Measurements from ENCODE around the gene MGAT4A. TPM values are rescaled to one million over a fixed set of nuclear protein-coding genes. Genes with fewer than 3 reads are reported as not detected.

The MGAT4A gene
- total and polyA plus RNA-seq, 2 of the 13 experiments (the other 11 are each of a cell fraction or from before 2014, with no cell fraction given): 47.2 to 90.9 TPM

DNA sequence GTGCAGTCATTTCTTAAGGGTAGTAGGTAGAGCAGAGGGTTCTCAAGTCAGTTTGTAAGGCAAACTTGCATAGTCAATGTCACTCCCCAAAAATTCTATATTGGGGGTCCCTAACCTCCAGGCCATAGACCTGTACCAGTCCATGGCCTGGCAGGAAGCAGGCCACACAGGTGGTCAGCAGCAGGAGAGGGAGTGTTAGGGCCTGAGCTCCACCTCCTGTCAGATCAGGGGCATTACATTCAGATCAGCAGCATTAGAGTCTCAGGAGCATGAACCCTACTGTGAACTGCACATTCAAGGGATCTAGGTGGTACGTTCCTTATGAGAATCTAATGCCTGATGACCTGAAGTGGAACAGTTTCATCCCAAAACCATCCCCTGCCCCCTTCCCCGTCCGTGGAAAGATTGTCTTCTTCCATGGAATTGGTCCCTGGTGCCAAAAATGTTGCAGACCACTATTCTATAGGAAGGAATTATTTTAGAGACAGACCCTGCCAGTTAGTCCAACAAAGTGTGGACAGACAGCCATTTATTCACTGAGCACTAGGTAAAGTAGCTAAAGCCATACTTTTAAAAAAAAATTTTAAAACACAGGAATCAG is 129.3 kb downstream of the MGAT4A start (continued):
- TF ChIP-seq, protein P1, sequence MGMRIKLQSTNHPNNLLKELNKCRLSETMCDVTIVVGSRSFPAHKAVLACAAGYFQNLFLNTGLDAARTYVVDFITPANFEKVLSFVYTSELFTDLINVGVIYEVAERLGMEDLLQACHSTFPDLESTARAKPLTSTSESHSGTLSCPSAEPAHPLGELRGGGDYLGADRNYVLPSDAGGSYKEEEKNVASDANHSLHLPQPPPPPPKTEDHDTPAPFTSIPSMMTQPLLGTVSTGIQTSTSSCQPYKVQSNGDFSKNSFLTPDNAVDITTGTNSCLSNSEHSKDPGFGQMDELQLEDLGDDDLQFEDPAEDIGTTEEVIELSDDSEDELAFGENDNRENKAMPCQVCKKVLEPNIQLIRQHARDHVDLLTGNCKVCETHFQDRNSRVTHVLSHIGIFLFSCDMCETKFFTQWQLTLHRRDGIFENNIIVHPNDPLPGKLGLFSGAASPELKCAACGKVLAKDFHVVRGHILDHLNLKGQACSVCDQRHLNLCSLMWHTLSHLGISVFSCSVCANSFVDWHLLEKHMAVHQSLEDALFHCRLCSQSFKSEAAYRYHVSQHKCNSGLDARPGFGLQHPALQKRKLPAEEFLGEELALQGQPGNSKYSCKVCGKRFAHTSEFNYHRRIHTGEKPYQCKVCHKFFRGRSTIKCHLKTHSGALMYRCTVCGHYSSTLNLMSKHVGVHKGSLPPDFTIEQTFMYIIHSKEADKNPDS (CRISPR knock-in tag; IDR thresholded peaks at IDR 0.05): no peak
- TF ChIP-seq TSC22D2 (CRISPR knock-in tag; IDR thresholded peaks at IDR 0.05; ENCODE audit: borderline replicate concordance) (0 out of 2 replicates have a peak, but pooled peaks have one; percentile 44), EHMT2 (IDR thresholded peaks at IDR 0.05; ENCODE audit: borderline replicate concordance, low read depth, low read length) (no peak), ZNF652 (CRISPR knock-in tag; IDR thresholded peaks at IDR 0.05; ENCODE audit: borderline replicate concordance, low read depth) (no peak), ZFAT (CRISPR knock-in tag; conservative IDR thresholded peaks at IDR 0.05) (no peak), ZNF777 (CRISPR knock-in tag; IDR thresholded peaks at IDR 0.05) (no peak), ZNF326 (CRISPR knock-in tag; IDR thresholded peaks at IDR 0.05; ENCODE audit: borderline replicate concordance) (no peak), ZNF879 (CRISPR knock-in tag; IDR thresholded peaks at IDR 0.05) (no peak), REXO4 (CRISPR knock-in tag; IDR thresholded peaks at IDR 0.05; ENCODE audit: borderline replicate concordance) (no peak), ZSCAN30 (CRISPR knock-in tag; IDR thresholded peaks at IDR 0.05) (no peak), ZBTB38 (CRISPR knock-in tag; IDR thresholded peaks at IDR 0.05) (no peak), ETV5 (CRISPR knock-in tag; IDR thresholded peaks at IDR 0.05; ENCODE audit: borderline replicate concordance) (peak; percentile 60; the same call in 1 of the 2 replicates), KDM5B (CRISPR knock-in tag; IDR thresholded peaks at IDR 0.05; ENCODE audit: borderline replicate concordance) (no peak)
- TF ChIP-seq, protein P2, sequence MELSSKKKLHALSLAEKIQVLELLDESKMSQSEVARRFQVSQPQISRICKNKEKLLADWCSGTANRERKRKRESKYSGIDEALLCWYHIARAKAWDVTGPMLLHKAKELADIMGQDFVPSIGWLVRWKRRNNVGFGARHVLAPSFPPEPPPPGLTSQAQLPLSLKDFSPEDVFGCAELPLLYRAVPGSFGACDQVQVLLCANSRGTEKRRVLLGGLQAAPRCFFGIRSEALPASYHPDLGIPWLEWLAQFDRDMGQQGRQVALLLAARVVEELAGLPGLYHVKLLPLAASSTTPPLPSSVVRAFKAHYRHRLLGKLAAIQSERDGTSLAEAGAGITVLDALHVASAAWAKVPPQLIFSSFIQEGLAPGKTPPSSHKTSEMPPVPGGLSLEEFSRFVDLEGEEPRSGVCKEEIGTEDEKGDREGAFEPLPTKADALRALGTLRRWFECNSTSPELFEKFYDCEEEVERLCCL (CRISPR knock-in tag; IDR thresholded peaks at IDR 0.05; ENCODE audit: borderline replicate concordance): no peak
- TF ChIP-seq, protein P3, sequence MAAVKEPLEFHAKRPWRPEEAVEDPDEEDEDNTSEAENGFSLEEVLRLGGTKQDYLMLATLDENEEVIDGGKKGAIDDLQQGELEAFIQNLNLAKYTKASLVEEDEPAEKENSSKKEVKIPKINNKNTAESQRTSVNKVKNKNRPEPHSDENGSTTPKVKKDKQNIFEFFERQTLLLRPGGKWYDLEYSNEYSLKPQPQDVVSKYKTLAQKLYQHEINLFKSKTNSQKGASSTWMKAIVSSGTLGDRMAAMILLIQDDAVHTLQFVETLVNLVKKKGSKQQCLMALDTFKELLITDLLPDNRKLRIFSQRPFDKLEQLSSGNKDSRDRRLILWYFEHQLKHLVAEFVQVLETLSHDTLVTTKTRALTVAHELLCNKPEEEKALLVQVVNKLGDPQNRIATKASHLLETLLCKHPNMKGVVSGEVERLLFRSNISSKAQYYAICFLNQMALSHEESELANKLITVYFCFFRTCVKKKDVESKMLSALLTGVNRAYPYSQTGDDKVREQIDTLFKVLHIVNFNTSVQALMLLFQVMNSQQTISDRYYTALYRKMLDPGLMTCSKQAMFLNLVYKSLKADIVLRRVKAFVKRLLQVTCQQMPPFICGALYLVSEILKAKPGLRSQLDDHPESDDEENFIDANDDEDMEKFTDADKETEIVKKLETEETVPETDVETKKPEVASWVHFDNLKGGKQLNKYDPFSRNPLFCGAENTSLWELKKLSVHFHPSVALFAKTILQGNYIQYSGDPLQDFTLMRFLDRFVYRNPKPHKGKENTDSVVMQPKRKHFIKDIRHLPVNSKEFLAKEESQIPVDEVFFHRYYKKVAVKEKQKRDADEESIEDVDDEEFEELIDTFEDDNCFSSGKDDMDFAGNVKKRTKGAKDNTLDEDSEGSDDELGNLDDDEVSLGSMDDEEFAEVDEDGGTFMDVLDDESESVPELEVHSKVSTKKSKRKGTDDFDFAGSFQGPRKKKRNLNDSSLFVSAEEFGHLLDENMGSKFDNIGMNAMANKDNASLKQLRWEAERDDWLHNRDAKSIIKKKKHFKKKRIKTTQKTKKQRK (IDR thresholded peaks at IDR 0.05; ENCODE audit: low read length): no peak
- TF ChIP-seq, protein P4, sequence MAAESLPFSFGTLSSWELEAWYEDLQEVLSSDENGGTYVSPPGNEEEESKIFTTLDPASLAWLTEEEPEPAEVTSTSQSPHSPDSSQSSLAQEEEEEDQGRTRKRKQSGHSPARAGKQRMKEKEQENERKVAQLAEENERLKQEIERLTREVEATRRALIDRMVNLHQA (CRISPR knock-in tag; IDR thresholded peaks at IDR 0.05): no peak
- TF ChIP-seq, protein P5, sequence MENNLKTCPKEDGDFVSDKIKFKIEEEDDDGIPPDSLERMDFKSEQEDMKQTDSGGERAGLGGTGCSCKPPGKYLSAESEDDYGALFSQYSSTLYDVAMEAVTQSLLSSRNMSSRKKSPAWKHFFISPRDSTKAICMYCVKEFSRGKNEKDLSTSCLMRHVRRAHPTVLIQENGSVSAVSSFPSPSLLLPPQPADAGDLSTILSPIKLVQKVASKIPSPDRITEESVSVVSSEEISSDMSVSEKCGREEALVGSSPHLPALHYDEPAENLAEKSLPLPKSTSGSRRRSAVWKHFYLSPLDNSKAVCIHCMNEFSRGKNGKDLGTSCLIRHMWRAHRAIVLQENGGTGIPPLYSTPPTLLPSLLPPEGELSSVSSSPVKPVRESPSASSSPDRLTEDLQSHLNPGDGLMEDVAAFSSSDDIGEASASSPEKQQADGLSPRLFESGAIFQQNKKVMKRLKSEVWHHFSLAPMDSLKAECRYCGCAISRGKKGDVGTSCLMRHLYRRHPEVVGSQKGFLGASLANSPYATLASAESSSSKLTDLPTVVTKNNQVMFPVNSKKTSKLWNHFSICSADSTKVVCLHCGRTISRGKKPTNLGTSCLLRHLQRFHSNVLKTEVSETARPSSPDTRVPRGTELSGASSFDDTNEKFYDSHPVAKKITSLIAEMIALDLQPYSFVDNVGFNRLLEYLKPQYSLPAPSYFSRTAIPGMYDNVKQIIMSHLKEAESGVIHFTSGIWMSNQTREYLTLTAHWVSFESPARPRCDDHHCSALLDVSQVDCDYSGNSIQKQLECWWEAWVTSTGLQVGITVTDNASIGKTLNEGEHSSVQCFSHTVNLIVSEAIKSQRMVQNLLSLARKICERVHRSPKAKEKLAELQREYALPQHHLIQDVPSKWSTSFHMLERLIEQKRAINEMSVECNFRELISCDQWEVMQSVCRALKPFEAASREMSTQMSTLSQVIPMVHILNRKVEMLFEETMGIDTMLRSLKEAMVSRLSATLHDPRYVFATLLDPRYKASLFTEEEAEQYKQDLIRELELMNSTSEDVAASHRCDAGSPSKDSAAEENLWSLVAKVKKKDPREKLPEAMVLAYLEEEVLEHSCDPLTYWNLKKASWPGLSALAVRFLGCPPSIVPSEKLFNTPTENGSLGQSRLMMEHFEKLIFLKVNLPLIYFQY (CRISPR knock-in tag; IDR thresholded peaks at IDR 0.05; ENCODE audit: borderline replicate concordance): no peak
